HepG2 (cell line): ENCODE measurements around the gene MUC21. TPM values are rescaled to one million over a fixed set of nuclear protein-coding genes. Genes with fewer than 3 reads are reported as not detected.

Source experiments
- ATAC-seq: fragments of 200-7000 bp; cut with Tn5 transposase; 3 replicates; pipeline ENCODE4 v1.9.1; 2020; ENCODE audit warnings: mild to moderate bottlenecking, moderate library complexity
- BruUV-seq: library from RNA; stranded (reverse); fragments of 400-500 nt; replicated peaks from 2 replicates; lab custom pipeline; 2021; lab: Mats Ljungman, UMichigan
- CTCF ChIA-PET: fragments of 300-600 bp; formaldehyde crosslinking; extraction: SDS; loops from one replicate; lab custom pipeline; 2021; ENCODE audit warnings: low total read pairs, inconsistent platforms, low intra/inter-chr PET ratio; lab: Yijun Ruan, JAX
- POLR2A ChIA-PET: fragments of 350-600 bp; sonication (Branson Sonifier 250); formaldehyde crosslinking; loops from one replicate; lab custom pipeline; 2020; ENCODE audit warnings: antibody characterized with exemption, inconsistent platforms; lab: Yijun Ruan, JAX
- DNase-seq: peaks from one replicate; pipeline ENCODE4 v3.0.0-alpha.2; 2015; ENCODE audit warnings: low spot score
- FAIRE-seq: peaks from 3 replicates; lab custom pipeline; 2011; peaks lifted over from hg19 to GRCh38; lab: Jason Lieb, UNC
- H2AFZ ChIP-seq: one replicate; pipeline ENCODE4 v1.6.1; 2011; ENCODE audit warnings: low read length, inconsistent platforms
- H3K27ac ChIP-seq: fragments of 300-600 bp; 3 replicates; pipeline ENCODE4 v1.8.0; 2011; ENCODE audit warnings: mixed run types, mild to moderate bottlenecking, mixed read lengths, low read length, inconsistent platforms; ENCODE audit not compliant: insufficient read depth; ENCODE audit errors: extremely low read length
- H3K27me3 ChIP-seq, 2 experiments: fragments of 200-600 bp in 1 of 2; 2 replicates in 1 of 2; 3 replicates in 1 of 2; pipeline versions ENCODE4 v1.6.0 to v1.8.0; 2011; ENCODE audit warnings: low read length in 2 of 2, mild to moderate bottlenecking in 2 of 2, moderate library complexity in 2 of 2, inconsistent platforms in 1 of 2; ENCODE audit not compliant: insufficient read depth in 2 of 2, control insufficient read depth in 1 of 2
- H3K36me3 ChIP-seq, 2 experiments: fragments of 200-600 bp in 1 of 2; replicated peaks in 1 of 2; 2 replicates in 1 of 2; 3 replicates in 1 of 2; pipeline versions ENCODE4 v1.5.1 to v1.8.0; 2011; ENCODE audit warnings: low read length in 2 of 2, inconsistent platforms in 1 of 2; ENCODE audit not compliant: insufficient read depth in 2 of 2, control insufficient read depth in 1 of 2
- H3K4me1 ChIP-seq: 2 replicates; pipeline ENCODE4 v1.5.1; 2012; ENCODE audit warnings: low read length, inconsistent platforms; ENCODE audit not compliant: insufficient read depth
- H3K4me2 ChIP-seq: 2 replicates; pipeline ENCODE4 v1.6.0; 2011; ENCODE audit warnings: low read depth, low read length, inconsistent platforms
- H3K4me3 ChIP-seq, 3 experiments: fragments of 200-600 bp in 1 of 3; sonication (generic), shearing (Covaris generic) in 1 of 3; replicated peaks in 1 of 3; 2 replicates each; pipeline ENCODE4 v1.5.1; 2011 to 2016; ENCODE audit warnings: low read length in 3 of 3, inconsistent platforms in 2 of 3, low read depth in 2 of 3, mild to moderate bottlenecking in 2 of 3, control low read depth in 1 of 3, mixed read lengths in 1 of 3; ENCODE audit not compliant: insufficient read depth in 1 of 3
- H3K79me2 ChIP-seq: one replicate; pipeline ENCODE4 v1.6.1; 2011; ENCODE audit warnings: low read length, inconsistent platforms; ENCODE audit not compliant: insufficient read depth
- H3K9ac ChIP-seq: 2 replicates; pipeline ENCODE4 v1.6.0; 2011; ENCODE audit warnings: mild to moderate bottlenecking, low read depth, low read length, inconsistent platforms; ENCODE audit not compliant: insufficient read depth
- H3K9me3 ChIP-seq: 2 replicates; pipeline ENCODE4 v1.5.1; 2012; ENCODE audit warnings: mild to moderate bottlenecking, low read length
- H4K20me1 ChIP-seq: 2 replicates; pipeline ENCODE4 v1.6.0; 2011; ENCODE audit warnings: inconsistent platforms, mild to moderate bottlenecking, low read length, moderate library complexity; ENCODE audit not compliant: insufficient read depth
- MTA1 ChIP-seq: sonication (generic); formaldehyde crosslinking; IDR thresholded peaks from 2 replicates; pipeline ENCODE4 v1.4.0; 2020; ENCODE audit warnings: missing genetic modification reagents, mild to moderate bottlenecking, borderline replicate concordance
- NFATC3 ChIP-seq: sonication (generic); formaldehyde crosslinking; IDR thresholded peaks from 2 replicates; pipeline ENCODE4 v1.5.1; 2020; ENCODE audit warnings: mild to moderate bottlenecking, missing genetic modification reagents
- NFKB2 ChIP-seq: sonication (generic); formaldehyde crosslinking; IDR thresholded peaks from 2 replicates; pipeline ENCODE4 v1.4.0; 2020; ENCODE audit warnings: missing genetic modification reagents, borderline replicate concordance
- NFYC ChIP-seq: IDR thresholded peaks from 2 replicates; pipeline ENCODE4 v1.6.1; 2016; ENCODE audit warnings: missing genetic modification reagents, missing compliant biosample characterization
- PHB2 ChIP-seq: fragments of 450-650 bp; IDR thresholded peaks from 2 replicates; pipeline ENCODE4 v1.6.1; 2018; ENCODE audit not compliant: partially characterized antibody
- PHF5A ChIP-seq: IDR thresholded peaks from one replicate; pipeline ENCODE4 v1.6.1; 2018; ENCODE audit warnings: low read depth, missing genetic modification reagents; ENCODE audit not compliant: unreplicated experiment
- SMAD3 ChIP-seq: sonication (generic); formaldehyde crosslinking; IDR thresholded peaks from 2 replicates; pipeline ENCODE4 v1.4.0; 2020; ENCODE audit warnings: missing genetic modification reagents
- TP53 ChIP-seq: sonication (generic); formaldehyde crosslinking; conservative IDR thresholded peaks from 2 replicates; pipeline ENCODE4 v1.4.0; 2020; ENCODE audit warnings: missing genetic modification reagents
- ZHX1 ChIP-seq: sonication (generic); formaldehyde crosslinking; IDR thresholded peaks from 2 replicates; pipeline ENCODE4 v1.8.1; 2022; ENCODE audit warnings: low read depth, mild to moderate bottlenecking, missing genetic modification reagents
- ZNF737 ChIP-seq: sonication (generic); formaldehyde crosslinking; IDR thresholded peaks from 2 replicates; pipeline ENCODE4 v1.5.0; 2020; ENCODE audit warnings: missing genetic modification reagents, mild to moderate bottlenecking, borderline replicate concordance
- ZNF776 ChIP-seq: sonication (generic); formaldehyde crosslinking; IDR thresholded peaks from 2 replicates; pipeline ENCODE4 v1.4.0; 2020; ENCODE audit warnings: mild to moderate bottlenecking, missing genetic modification reagents
- ZSCAN20 ChIP-seq: sonication (generic); formaldehyde crosslinking; IDR thresholded peaks from 2 replicates; pipeline ENCODE4 v1.4.0; 2020; ENCODE audit warnings: missing genetic modification reagents, mild to moderate bottlenecking, borderline replicate concordance
- ZSCAN30 ChIP-seq: sonication (generic); formaldehyde crosslinking; IDR thresholded peaks from 2 replicates; pipeline ENCODE4 v1.5.0; 2020; ENCODE audit warnings: mild to moderate bottlenecking, missing genetic modification reagents
- ZZZ3 ChIP-seq: sonication (generic); formaldehyde crosslinking; IDR thresholded peaks from 2 replicates; pipeline ENCODE4 v1.4.0; 2020; ENCODE audit warnings: missing genetic modification reagents, mild to moderate bottlenecking, borderline replicate concordance
- WGBS: methylation state at CpG from one replicate; pipeline ENCODE4 v1.1.6; 2017; ENCODE audit warnings: low lambda C conversion rate; 5-methylcytosine and 5-hydroxymethylcytosine counted together
- in situ Hi-C: cut with HindIII; loops from 2 replicates; pipeline ENCODE4 v1.10.0; 2017; ENCODE audit warnings: low pct_unique_long_range_greater_than_20kb; ENCODE audit not compliant: extremely low pct_ligation_motif_present
- intact Hi-C: fragments of 100-400 bp; cut with micrococcal nuclease; formaldehyde crosslinking; loops from one replicate; pipeline ENCODE4 v1.10.0; 2022; ENCODE audit not compliant: unreplicated experiment
- polyA plus RNA-seq, 8 experiments: library from polyadenylated mRNA; depleted of rRNA in 3 of 8; stranded (reverse) in 7 of 8; unstranded in 1 of 8; fragments of >200 nt; fragmentation: Illumina TruSeq in 4 of 8; extraction: Trizol in 4 of 8; gene quantifications; 2 replicates each; pipeline versions ENCODE4 v1.2.1 to v1.2.3, GENCODE V29; 2011 to 2016; ENCODE audit warnings: low read depth in 4 of 8, missing spikeins in 1 of 8, mixed read lengths in 1 of 8; ENCODE audit not compliant: insufficient read depth in 1 of 8
- total RNA-seq, 5 experiments: library from RNA; depleted of rRNA; stranded (reverse); fragments of >200 nt; fragmentation: Illumina TruSeq; extraction: Trizol; gene quantifications; 2 replicates each; pipeline ENCODE4 v1.2.3, GENCODE V29; 2016; ENCODE audit warnings: low read depth in 1 of 5

The MUC21 gene
- total and polyA plus RNA-seq, 2 of the 13 experiments (the other 11 are each of a cell fraction or from before 2014, with no cell fraction given) = not detected

DNA sequence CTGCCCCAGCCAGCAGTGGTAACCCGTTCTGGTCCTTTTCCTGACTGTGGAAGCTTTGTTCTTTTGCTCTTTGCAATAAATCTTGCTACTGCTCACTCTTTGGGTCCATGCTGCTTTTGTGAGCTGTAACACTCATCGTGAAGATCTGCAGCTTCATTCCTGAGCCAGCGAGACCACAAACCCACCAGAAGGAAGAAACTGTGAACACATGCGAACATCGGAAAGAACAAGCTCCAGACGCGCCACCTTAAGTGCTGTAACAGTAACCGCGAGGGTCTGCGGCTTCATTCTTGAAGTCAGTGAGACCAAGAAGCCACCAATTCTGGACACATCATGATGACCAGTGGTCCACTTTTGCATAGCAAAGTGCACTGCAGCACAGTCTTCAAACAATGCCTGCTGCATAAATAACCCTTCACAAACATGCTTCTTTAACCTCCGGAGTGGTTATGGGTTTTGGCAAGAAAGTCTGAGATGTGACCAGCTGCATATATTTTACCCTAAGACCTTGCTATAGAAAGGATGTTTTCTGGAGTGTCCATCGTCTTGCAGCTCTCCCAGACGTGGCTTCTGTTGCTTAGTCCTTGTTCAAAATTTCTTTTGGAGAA is 17.9 kb downstream of the MUC21 start:
- no TSS peak for BruUV-seq
- no peak; the same call in 2 of the 3 replicates for ATAC-seq
- POLR2A ChIA-PET = no interaction called here

DNA sequence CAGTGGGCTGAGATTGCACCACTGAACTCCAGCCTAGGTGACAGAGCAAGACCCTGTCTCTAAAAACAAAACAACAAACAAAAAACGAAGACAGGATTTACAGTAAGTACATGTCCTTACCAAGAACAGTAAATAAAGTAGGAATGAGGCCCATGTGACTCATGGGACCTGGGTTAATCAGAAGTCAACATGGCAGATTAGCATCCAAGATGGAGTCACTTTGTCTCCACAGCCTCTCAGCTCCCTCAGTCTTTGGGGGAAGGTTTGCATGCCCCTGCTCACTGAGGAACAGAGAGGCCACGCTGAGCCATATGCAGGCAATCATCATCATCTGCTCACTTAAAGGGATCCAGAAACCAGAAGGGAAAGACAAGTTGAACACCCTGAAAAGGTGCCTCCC is 19.0 kb downstream of the MUC21 start:
- intact Hi-C loops = no loop called here
- WGBS = 18% methylated on average over 2 of the region's 2 CpGs
- Histone ChIP-seq H3K4me2 (no peak overlapping the region), H3K9me3 (no peaks in the 10 kb centered on the region), H3K36me3 (no peaks in the 10 kb centered on the region), H3K4me3 (no peak overlapping the region)
- TF ChIP-seq ZNF776 (CRISPR knock-in tag) (no peak), TP53 (no peak), ZHX1 (CRISPR knock-in tag) (no peak), MTA1 (CRISPR knock-in tag) (no peak), NFKB2 (CRISPR knock-in tag) (no peak), PHB2 (no peak), ZZZ3 (CRISPR knock-in tag) (no peak), ZSCAN20 (CRISPR knock-in tag) (no peak), NFATC3 (CRISPR knock-in tag) (no peak), PHF5A (CRISPR knock-in tag) (no peak), ZSCAN30 (CRISPR knock-in tag) (no peak), ZNF737 (CRISPR knock-in tag) (no peak)
- TF ChIP-seq, all 625 proteins: peak for 0
- Histone ChIP-seq H3K27me3 (peaks cover 0 to 4% of the 10 kb centered on the region in 2 experiments; a peak in 2 of 5 replicates), H4K20me1 (no peaks in the 10 kb centered on the region), H3K79me2 (no peaks in the 10 kb centered on the region), H3K27ac (no peak overlapping the region), H2AFZ (no peak overlapping the region), H3K9ac (no peak overlapping the region), H3K4me1 (no peaks in the 10 kb centered on the region)
- no peak for FAIRE-seq
- no TSS peak for BruUV-seq
- ATAC-seq = no peak
- POLR2A ChIA-PET = no interaction called here
- no peak for DNase-seq
- CTCF ChIA-PET = no interaction called here
- in situ Hi-C loops = no loop called here

More for the DNA sequence above, 17.9 kb downstream of the MUC21 start:
- FAIRE-seq (no peak), DNase-seq (no peak)
- Histone ChIP-seq H3K27ac (no peak overlapping the region), H3K4me3 (no peak overlapping the region), H3K36me3 (no peaks in the 10 kb centered on the region), H4K20me1 (no peaks in the 10 kb centered on the region), H3K4me1 (no peaks in the 10 kb centered on the region), H3K9me3 (no peaks in the 10 kb centered on the region), H3K79me2 (no peaks in the 10 kb centered on the region), H3K27me3 (no peaks in the 10 kb centered on the region), H2AFZ (no peak overlapping the region), H3K9ac (no peak overlapping the region), H3K4me2 (no peak overlapping the region)
- TF ChIP-seq NFYC = 0 out of 2 replicates have a peak, but pooled peaks have one; percentile 0
- TF ChIP-seq SMAD3 (CRISPR knock-in tag) = no peak
- CTCF ChIA-PET = no interaction called here
- intact Hi-C loops = no loop called here
- WGBS = 61% methylated on average over 13 of the region's 13 CpGs
- in situ Hi-C loops = no loop called here
